SK-N-SH (cell line): ENCODE data around the gene DGLUCY. TPM values are rescaled to one million over a fixed set of nuclear protein-coding genes. Genes with fewer than 3 reads are reported as not detected.

ENCODE experiments used
- CTCF ChIA-PET: fragments of 300-600, 350-600 bp; formaldehyde crosslinking; extraction: SDS; loops from one replicate; lab custom pipeline; 2021; lab: Yijun Ruan, JAX
- POLR2A ChIA-PET: fragments of 350-600 bp; sonication (Branson Sonifier 250); formaldehyde crosslinking; extraction: SDS; loops from one replicate; lab custom pipeline; 2020; ENCODE audit warnings: antibody characterized with exemption, inconsistent platforms; lab: Yijun Ruan, JAX
- DNase-seq: peaks from one replicate; pipeline ENCODE4 v3.0.0; 2012
- H2AFZ ChIP-seq: fragments of 200-600 bp; sonication (generic); 2 replicates; pipeline ENCODE4 v1.8.1; 2016; ENCODE audit warnings: antibody characterized with exemption, mild to moderate bottlenecking, low read depth
- H3F3A ChIP-seq: fragments of 200-600 bp; sonication (generic); replicated peaks from 2 replicates; pipeline ENCODE3; 2016; ENCODE audit warnings: antibody characterized with exemption, mild to moderate bottlenecking; ENCODE audit not compliant: insufficient read depth
- H3K27ac ChIP-seq, 2 experiments: fragments of 200-500 bp in 1 of 2; fragments of 200-600 bp in 1 of 2; sonication (Bioruptor generic) in 1 of 2; sonication (generic), shearing (Covaris generic) in 1 of 2; 2 replicates each; pipeline versions ENCODE4 v1.5.1 to v1.6.1; 2014 to 2016; ENCODE audit warnings: low read depth in 2 of 2, inconsistent platforms in 1 of 2, low read length in 1 of 2, mild to moderate bottlenecking in 1 of 2, mixed read lengths in 1 of 2
- H3K27me3 ChIP-seq: fragments of 200-600 bp; sonication (generic), shearing (Covaris generic); 2 replicates; pipeline ENCODE4 v1.6.1; 2016; ENCODE audit warnings: mixed run types; ENCODE audit not compliant: insufficient read depth
- H3K36me3 ChIP-seq, 2 experiments: fragments of 200-500 bp in 1 of 2; fragments of 200-600 bp in 1 of 2; sonication (Bioruptor generic) in 1 of 2; sonication (generic) in 1 of 2; replicated peaks in 1 of 2; 2 replicates each; pipeline versions ENCODE3 to v1.5.1; 2014 to 2016; ENCODE audit warnings: low read length in 1 of 2, mild to moderate bottlenecking in 1 of 2; ENCODE audit not compliant: insufficient read depth in 2 of 2, control insufficient read depth in 1 of 2
- H3K4me1 ChIP-seq, 2 experiments: fragments of 200-500 bp in 1 of 2; fragments of 200-600 bp in 1 of 2; sonication (Bioruptor generic) in 1 of 2; sonication (generic), shearing (Covaris generic) in 1 of 2; 2 replicates each; pipeline versions ENCODE4 v1.5.1 to v1.6.1; 2014 to 2016; ENCODE audit warnings: low read depth in 1 of 2, low read length in 1 of 2, mixed run types in 1 of 2; ENCODE audit not compliant: insufficient read depth in 2 of 2, control insufficient read depth in 1 of 2
- H3K4me2 ChIP-seq: fragments of 200-600 bp; sonication (generic), shearing (Covaris generic); 2 replicates; pipeline ENCODE4 v1.6.1; 2017; ENCODE audit warnings: mixed run types
- H3K4me3 ChIP-seq, 2 experiments: fragments of 200-500 bp in 1 of 2; fragments of 200-600 bp in 1 of 2; sonication (Bioruptor generic) in 1 of 2; sonication (generic), shearing (Covaris generic) in 1 of 2; 2 replicates each; pipeline versions ENCODE4 v1.5.1 to v1.8.1; 2014 to 2016; ENCODE audit warnings: low read depth in 2 of 2, inconsistent platforms in 1 of 2, low read length in 1 of 2, mild to moderate bottlenecking in 1 of 2, mixed read lengths in 1 of 2, moderate library complexity in 1 of 2
- H3K79me2 ChIP-seq: fragments of 200-600 bp; sonication (generic); 2 replicates; pipeline ENCODE4 v1.8.1; 2017; ENCODE audit warnings: mild to moderate bottlenecking; ENCODE audit not compliant: insufficient read depth
- H3K9ac ChIP-seq: fragments of 200-600 bp; sonication (generic); 2 replicates; pipeline ENCODE4 v1.6.1; 2017; ENCODE audit warnings: mixed run types
- H3K9me2 ChIP-seq: fragments of 200-600 bp; sonication (generic); 2 replicates; pipeline ENCODE4 v1.6.1; 2017; ENCODE audit warnings: mixed run types
- H3K9me3 ChIP-seq: fragments of 200-600 bp; sonication (generic); 2 replicates; pipeline ENCODE4 v1.6.1; 2017; ENCODE audit warnings: mixed run types, mild to moderate bottlenecking, moderate library complexity
- H4K20me1 ChIP-seq: fragments of 200-600 bp; sonication (generic); 2 replicates; pipeline ENCODE4 v1.6.1; 2017; ENCODE audit warnings: mild to moderate bottlenecking, mixed run types; ENCODE audit not compliant: insufficient read depth
- ELF1 ChIP-seq: IDR thresholded peaks from 2 replicates; pipeline ENCODE4 v1.4.0; 2012
- EP300 ChIP-seq, 2 experiments: IDR thresholded peaks; 2 replicates each; pipeline versions ENCODE4 v1.4.0 to v1.6.1; 2012; ENCODE audit warnings: borderline replicate concordance in 1 of 2, low read depth in 1 of 2, low read length in 1 of 2
- FOSL2 ChIP-seq: IDR thresholded peaks from 2 replicates; pipeline ENCODE4 v1.4.0; 2012; ENCODE audit warnings: low read depth, mild to moderate bottlenecking, moderate library complexity, borderline replicate concordance
- FOXM1 ChIP-seq: IDR thresholded peaks from 2 replicates; pipeline ENCODE4 v1.4.0; 2012; ENCODE audit warnings: low read depth, mild to moderate bottlenecking
- GABPA ChIP-seq: IDR thresholded peaks from 2 replicates; pipeline ENCODE4 v1.4.0; 2012; ENCODE audit warnings: low read depth, mild to moderate bottlenecking
- GATA2 ChIP-seq: sonication (generic); formaldehyde crosslinking; IDR thresholded peaks from 2 replicates; pipeline ENCODE4 v1.5.0; 2020; ENCODE audit warnings: mild to moderate bottlenecking, missing genetic modification reagents
- JUND ChIP-seq: IDR thresholded peaks from 2 replicates; pipeline ENCODE4 v1.4.0; 2012
- MXI1 ChIP-seq: IDR thresholded peaks from 2 replicates; pipeline ENCODE4 v1.6.1; 2012; ENCODE audit warnings: mild to moderate bottlenecking, low read depth, low read length, improper control_type of control experiment
- NFIC ChIP-seq: IDR thresholded peaks from 2 replicates; pipeline ENCODE4 v1.4.0; 2012; ENCODE audit warnings: borderline replicate concordance
- RCOR1 ChIP-seq: fragments of 150-350 bp; IDR thresholded peaks from 2 replicates; pipeline ENCODE4 v1.6.1; 2017; ENCODE audit warnings: antibody characterized with exemption, low read length
- SIN3A ChIP-seq: IDR thresholded peaks from 2 replicates; pipeline ENCODE4 v1.6.1; 2012; ENCODE audit warnings: low read depth, mild to moderate bottlenecking, low read length, moderate library complexity, borderline replicate concordance
- TCF12 ChIP-seq: IDR thresholded peaks from 2 replicates; pipeline ENCODE4 v1.4.0; 2012
- WGBS: methylation state at CpG from one replicate; pipeline ENCODE4 v1.1.6; 2017; ENCODE audit warnings: low lambda C conversion rate; 5-methylcytosine and 5-hydroxymethylcytosine counted together
- polyA plus RNA-seq, 3 experiments: library from polyadenylated mRNA; depleted of rRNA; stranded (reverse); fragments of >200 nt; gene quantifications; 2 replicates each; pipeline ENCODE4 v1.2.3, GENCODE V29; 2012
- TF ChIP-seq, protein P1 (sequence below): fragments of 150-350 bp; IDR thresholded peaks from 2 replicates; pipeline ENCODE4 v1.6.1; 2016; ENCODE audit warnings: mild to moderate bottlenecking, low read depth, low read length
- TF ChIP-seq, protein P2 (sequence below): IDR thresholded peaks from 2 replicates; pipeline ENCODE4 v1.4.0; 2012; ENCODE audit warnings: low read depth
- TF ChIP-seq, protein P3 (sequence below): IDR thresholded peaks from 2 replicates; pipeline ENCODE4 v1.4.0; 2012; ENCODE audit warnings: low read depth, borderline replicate concordance
- TF ChIP-seq, protein P4 (sequence below): IDR thresholded peaks from 2 replicates; pipeline ENCODE4 v1.6.1; 2012; ENCODE audit warnings: mild to moderate bottlenecking, low read depth, low read length, moderate library complexity

Gene DGLUCY
- polyA plus RNA-seq, 1 of the 3 experiments (the other 2 are of a cell fraction), result 17.2 TPM

DNA sequence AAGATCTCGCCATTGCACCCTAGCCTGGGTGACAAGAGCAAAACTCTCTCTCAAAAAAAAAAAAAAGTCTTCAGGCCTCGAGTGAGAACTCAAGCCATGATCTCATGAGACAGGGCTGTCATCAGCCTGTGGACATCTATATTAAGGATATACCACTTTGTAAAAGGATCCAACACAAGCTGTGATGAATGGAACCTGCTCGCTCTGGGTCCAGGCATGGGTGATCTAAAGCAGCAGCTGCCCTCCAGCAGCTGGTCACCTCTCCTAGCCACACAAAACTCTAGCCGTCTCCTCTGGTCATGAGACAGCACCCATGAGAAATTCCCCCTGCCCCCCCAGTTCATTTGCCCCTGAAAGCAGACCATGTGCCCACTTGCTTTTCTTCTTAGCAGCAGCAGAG is 19.1 kb upstream of the DGLUCY start:
- H3K27ac ChIP-seq, result no peak overlapping the region
- H3K36me3 ChIP-seq, result no peaks in the 10 kb centered on the region
- no peaks in the 10 kb centered on the region for H3K27me3 ChIP-seq
- no peak for DNase-seq
- H3K9me2 ChIP-seq, result no peaks in the 10 kb centered on the region
- POLR2A ChIA-PET, result interaction anchor here (0.7 kb wide), 1 partner anchor 243 kb away, joined by 5 read pairs; no protein-coding TSS in a partner anchor
- H3K4me3 ChIP-seq, result no peak overlapping the region
- H2AFZ ChIP-seq, result no peak overlapping the region
- H3K79me2 ChIP-seq, result no peaks in the 10 kb centered on the region
- no peak overlapping the region for H3K4me2 ChIP-seq
- 64% methylated on average over 4 of the region's 4 CpGs for WGBS
- CTCF ChIA-PET, result interaction anchor here (1.1 kb wide), 1 partner anchor 13 kb away, joined by 3 read pairs; no protein-coding TSS in a partner anchor
- TF ChIP-seq EP300 (IDR thresholded peaks at IDR 0.05; ENCODE audit: borderline replicate concordance in 1 of 2, low read depth in 1 of 2, low read length in 1 of 2), result no peak
- TF ChIP-seq, protein P1, sequence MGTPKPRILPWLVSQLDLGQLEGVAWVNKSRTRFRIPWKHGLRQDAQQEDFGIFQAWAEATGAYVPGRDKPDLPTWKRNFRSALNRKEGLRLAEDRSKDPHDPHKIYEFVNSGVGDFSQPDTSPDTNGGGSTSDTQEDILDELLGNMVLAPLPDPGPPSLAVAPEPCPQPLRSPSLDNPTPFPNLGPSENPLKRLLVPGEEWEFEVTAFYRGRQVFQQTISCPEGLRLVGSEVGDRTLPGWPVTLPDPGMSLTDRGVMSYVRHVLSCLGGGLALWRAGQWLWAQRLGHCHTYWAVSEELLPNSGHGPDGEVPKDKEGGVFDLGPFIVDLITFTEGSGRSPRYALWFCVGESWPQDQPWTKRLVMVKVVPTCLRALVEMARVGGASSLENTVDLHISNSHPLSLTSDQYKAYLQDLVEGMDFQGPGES, result no peak
- no peak for TF ChIP-seq GATA2
- no peak for TF ChIP-seq RCOR1
- no peak for TF ChIP-seq MXI1
- TF ChIP-seq TCF12, result no peak
- TF ChIP-seq JUND, result no peak
- TF ChIP-seq SIN3A, result no peak
- TF ChIP-seq GABPA, result no peak
- TF ChIP-seq FOXM1, result no peak
- no peak for TF ChIP-seq ELF1
- no peak for TF ChIP-seq FOSL2
- TF ChIP-seq, protein P2, sequence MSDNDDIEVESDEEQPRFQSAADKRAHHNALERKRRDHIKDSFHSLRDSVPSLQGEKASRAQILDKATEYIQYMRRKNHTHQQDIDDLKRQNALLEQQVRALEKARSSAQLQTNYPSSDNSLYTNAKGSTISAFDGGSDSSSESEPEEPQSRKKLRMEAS, result no peak
- no peak for TF ChIP-seq NFIC
- TF ChIP-seq, protein P3, sequence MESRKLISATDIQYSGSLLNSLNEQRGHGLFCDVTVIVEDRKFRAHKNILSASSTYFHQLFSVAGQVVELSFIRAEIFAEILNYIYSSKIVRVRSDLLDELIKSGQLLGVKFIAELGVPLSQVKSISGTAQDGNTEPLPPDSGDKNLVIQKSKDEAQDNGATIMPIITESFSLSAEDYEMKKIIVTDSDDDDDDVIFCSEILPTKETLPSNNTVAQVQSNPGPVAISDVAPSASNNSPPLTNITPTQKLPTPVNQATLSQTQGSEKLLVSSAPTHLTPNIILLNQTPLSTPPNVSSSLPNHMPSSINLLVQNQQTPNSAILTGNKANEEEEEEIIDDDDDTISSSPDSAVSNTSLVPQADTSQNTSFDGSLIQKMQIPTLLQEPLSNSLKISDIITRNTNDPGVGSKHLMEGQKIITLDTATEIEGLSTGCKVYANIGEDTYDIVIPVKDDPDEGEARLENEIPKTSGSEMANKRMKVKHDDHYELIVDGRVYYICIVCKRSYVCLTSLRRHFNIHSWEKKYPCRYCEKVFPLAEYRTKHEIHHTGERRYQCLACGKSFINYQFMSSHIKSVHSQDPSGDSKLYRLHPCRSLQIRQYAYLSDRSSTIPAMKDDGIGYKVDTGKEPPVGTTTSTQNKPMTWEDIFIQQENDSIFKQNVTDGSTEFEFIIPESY, result no peak
- TF ChIP-seq, protein P4, sequence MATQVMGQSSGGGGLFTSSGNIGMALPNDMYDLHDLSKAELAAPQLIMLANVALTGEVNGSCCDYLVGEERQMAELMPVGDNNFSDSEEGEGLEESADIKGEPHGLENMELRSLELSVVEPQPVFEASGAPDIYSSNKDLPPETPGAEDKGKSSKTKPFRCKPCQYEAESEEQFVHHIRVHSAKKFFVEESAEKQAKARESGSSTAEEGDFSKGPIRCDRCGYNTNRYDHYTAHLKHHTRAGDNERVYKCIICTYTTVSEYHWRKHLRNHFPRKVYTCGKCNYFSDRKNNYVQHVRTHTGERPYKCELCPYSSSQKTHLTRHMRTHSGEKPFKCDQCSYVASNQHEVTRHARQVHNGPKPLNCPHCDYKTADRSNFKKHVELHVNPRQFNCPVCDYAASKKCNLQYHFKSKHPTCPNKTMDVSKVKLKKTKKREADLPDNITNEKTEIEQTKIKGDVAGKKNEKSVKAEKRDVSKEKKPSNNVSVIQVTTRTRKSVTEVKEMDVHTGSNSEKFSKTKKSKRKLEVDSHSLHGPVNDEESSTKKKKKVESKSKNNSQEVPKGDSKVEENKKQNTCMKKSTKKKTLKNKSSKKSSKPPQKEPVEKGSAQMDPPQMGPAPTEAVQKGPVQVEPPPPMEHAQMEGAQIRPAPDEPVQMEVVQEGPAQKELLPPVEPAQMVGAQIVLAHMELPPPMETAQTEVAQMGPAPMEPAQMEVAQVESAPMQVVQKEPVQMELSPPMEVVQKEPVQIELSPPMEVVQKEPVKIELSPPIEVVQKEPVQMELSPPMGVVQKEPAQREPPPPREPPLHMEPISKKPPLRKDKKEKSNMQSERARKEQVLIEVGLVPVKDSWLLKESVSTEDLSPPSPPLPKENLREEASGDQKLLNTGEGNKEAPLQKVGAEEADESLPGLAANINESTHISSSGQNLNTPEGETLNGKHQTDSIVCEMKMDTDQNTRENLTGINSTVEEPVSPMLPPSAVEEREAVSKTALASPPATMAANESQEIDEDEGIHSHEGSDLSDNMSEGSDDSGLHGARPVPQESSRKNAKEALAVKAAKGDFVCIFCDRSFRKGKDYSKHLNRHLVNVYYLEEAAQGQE, result no peak
- H3K9me3 ChIP-seq, result no peaks in the 10 kb centered on the region
- H3K4me1 ChIP-seq, result no peaks in the 10 kb centered on the region
- no peaks in the 10 kb centered on the region for H3F3A ChIP-seq
- H3K9ac ChIP-seq, result no peak overlapping the region
- H4K20me1 ChIP-seq, result no peaks in the 10 kb centered on the region
